Muscle layer of duodenum (tissue), 2 donors: ENCODE measurements around the gene CYP4V2.
"Not testable (repeated sequence)": the region's sequence is repeated elsewhere in the genome, so short reads cannot be mapped to it uniquely, and the experiment has no call there.

Experiments used
- H3K27ac ChIP-seq: one replicate; pipeline ENCODE4 v1.7.0; 2013; ENCODE audit warnings: mild to moderate bottlenecking, low read length
- H3K27me3 ChIP-seq: one replicate; pipeline ENCODE4 v1.7.0; 2013; ENCODE audit warnings: low read depth, mild to moderate bottlenecking, control low read depth, low read length
- H3K36me3 ChIP-seq, 2 donors: one replicate each; pipeline ENCODE4 v1.7.0; 2013; ENCODE audit warnings: low read length in 2 of 2, control low read depth in 1 of 2, mild to moderate bottlenecking in 1 of 2; ENCODE audit not compliant: insufficient read depth in 2 of 2, control insufficient read depth in 1 of 2
- H3K4me1 ChIP-seq, 2 donors: one replicate each; pipeline ENCODE4 v1.7.0; 2013; ENCODE audit warnings: low read length in 2 of 2, mild to moderate bottlenecking in 2 of 2, control low read depth in 1 of 2, moderate library complexity in 1 of 2; ENCODE audit not compliant: insufficient read depth in 2 of 2, control insufficient read depth in 1 of 2
- H3K4me3 ChIP-seq, 2 donors: one replicate each; pipeline ENCODE4 v1.7.0; 2013; ENCODE audit warnings: low read length in 2 of 2, low read depth in 1 of 2, mild to moderate bottlenecking in 1 of 2
- H3K9me3 ChIP-seq, 2 donors: one replicate each; pipeline ENCODE4 v1.7.0; 2013; ENCODE audit warnings: low read length in 2 of 2, control low read depth in 1 of 2, mild to moderate bottlenecking in 1 of 2; ENCODE audit not compliant: control insufficient read depth in 1 of 2
- donor health status: healthy.

CYP4V2 gene

GRCh38 chr4:186240452-186240847 lies 49.1 kb downstream of the CYP4V2 start:
- Histone ChIP-seq H3K27ac (no peak overlapping the region), H3K4me3 (no peak overlapping the region), H3K4me1 (no peaks in the 10 kb centered on the region), H3K9me3 (no peaks in the 10 kb centered on the region), H3K36me3 (peaks cover 0 to 3% of the 10 kb centered on the region in 2 donors), H3K27me3 (no peaks in the 10 kb centered on the region)

GRCh38 chr4:186240848-186241491 lies 49.6 kb downstream of the CYP4V2 start:
- Histone ChIP-seq H3K27ac (no peak overlapping the region), H3K4me3 (no peak overlapping the region), H3K27me3 (no peaks in the 10 kb centered on the region)

GRCh38 chr4:186241616-186242015 lies 50.2 kb downstream of the CYP4V2 start:
- Histone ChIP-seq H3K4me3 (no peak overlapping the region), H3K27me3 (no peaks in the 10 kb centered on the region), H3K27ac (no peak overlapping the region), H3K4me1 (no peaks in the 10 kb centered on the region), H3K9me3 (no peaks in the 10 kb centered on the region), H3K36me3 (peaks cover 0 to 3% of the 10 kb centered on the region in 2 donors)

More at GRCh38 chr4:186240848-186241491, 49.6 kb downstream of the CYP4V2 start:
- Histone ChIP-seq H3K4me1 (no peaks in the 10 kb centered on the region), H3K36me3 (peaks cover 0 to 3% of the 10 kb centered on the region in 2 donors), H3K9me3 (no peaks in the 10 kb centered on the region)

GRCh38 chr4:186242031-186242430 lies 50.7 kb downstream of the CYP4V2 start:
- H3K4me3 ChIP-seq, H3K27ac ChIP-seq, H3K36me3 ChIP-seq, H3K27me3 ChIP-seq, H3K4me1 ChIP-seq, H3K9me3 ChIP-seq: not testable (repeated sequence)

- Histone ChIP-seq H3K4me3 (no peak overlapping the region), H3K27me3 (no peaks in the 10 kb centered on the region), H3K27ac (no peak overlapping the region), H3K36me3 (peaks cover 0 to under 1% of the 10 kb centered on the region in 2 donors), H3K4me1 (no peaks in the 10 kb centered on the region), H3K9me3 (no peaks in the 10 kb centered on the region)
Measured at GRCh38 chr4:186243331-186243730, 52.0 kb downstream of the CYP4V2 start.

GRCh38 chr4:186244835-186245234 lies 53.5 kb downstream of the CYP4V2 start:
- Histone ChIP-seq H3K27ac (no peak overlapping the region), H3K4me3 (no peak overlapping the region)

GRCh38 chr4:186247062-186247752 lies 55.8 kb downstream of the CYP4V2 start:
- H3K4me1 ChIP-seq, H3K27ac ChIP-seq, H3K9me3 ChIP-seq, H3K4me3 ChIP-seq, H3K27me3 ChIP-seq, H3K36me3 ChIP-seq: not testable (repeated sequence)

More at GRCh38 chr4:186244835-186245234, 53.5 kb downstream of the CYP4V2 start:
- no peaks in the 10 kb centered on the region for H3K9me3 ChIP-seq
- no peaks in the 10 kb centered on the region for H3K27me3 ChIP-seq
- no peaks in the 10 kb centered on the region for H3K4me1 ChIP-seq
- H3K36me3 ChIP-seq: no peaks in the 10 kb centered on the region

GRCh38 chr4:186248643-186249042 lies 57.3 kb downstream of the CYP4V2 start:
- Histone ChIP-seq H3K27ac (no peak overlapping the region), H3K36me3 (peaks cover 0 to 11% of the 10 kb centered on the region in 2 donors)

GRCh38 chr4:186249785-186250754 lies 58.7 kb downstream of the CYP4V2 start:
- Histone ChIP-seq H3K27ac (no peak overlapping the region), H3K4me1 (no peaks in the 10 kb centered on the region), H3K9me3 (no peaks in the 10 kb centered on the region), H3K36me3 (peaks cover 0 to 11% of the 10 kb centered on the region in 2 donors), H3K4me3 (no peak overlapping the region), H3K27me3 (no peaks in the 10 kb centered on the region)

More at GRCh38 chr4:186248643-186249042, 57.3 kb downstream of the CYP4V2 start:
- Histone ChIP-seq H3K4me3 (no peak overlapping the region), H3K4me1 (no peaks in the 10 kb centered on the region), H3K27me3 (no peaks in the 10 kb centered on the region), H3K9me3 (no peaks in the 10 kb centered on the region)

GRCh38 chr4:186250760-186251159 lies 59.4 kb downstream of the CYP4V2 start:
- peaks cover 0 to 11% of the 10 kb centered on the region in 2 donors for H3K36me3 ChIP-seq
- H3K9me3 ChIP-seq: no peaks in the 10 kb centered on the region
- no peak overlapping the region for H3K4me3 ChIP-seq
- H3K27me3 ChIP-seq: no peaks in the 10 kb centered on the region
- H3K27ac ChIP-seq: no peak overlapping the region
- no peaks in the 10 kb centered on the region for H3K4me1 ChIP-seq

- H3K27ac ChIP-seq: no peak overlapping the region
- no peak overlapping the region for H3K4me3 ChIP-seq
- H3K4me1 ChIP-seq: no peaks in the 10 kb centered on the region
- peaks cover 0 to 16% of the 10 kb centered on the region in 2 donors for H3K36me3 ChIP-seq
- H3K9me3 ChIP-seq: no peaks in the 10 kb centered on the region
- H3K27me3 ChIP-seq: no peaks in the 10 kb centered on the region
Measured at GRCh38 chr4:186255122-186255521, 63.8 kb downstream of the CYP4V2 start.
